Peyer's patch (tissue), 4 donors: ENCODE data around the gene SORCS3. TPM values are rescaled to one million over a fixed set of nuclear protein-coding genes. Genes with fewer than 3 reads are reported as not detected.

Experiments used
- DNase-seq, 3 donors: peaks; one replicate each; pipeline ENCODE4 v3.0.0-alpha.2; 2017 to 2019
- H3K27ac ChIP-seq, 4 donors: fragments of 200-600 bp; sonication (generic); one replicate each; pipeline ENCODE4 v1.5.1; 2016 to 2019
- H3K27me3 ChIP-seq, 2 donors: fragments of 200-600 bp; sonication (generic); one replicate each; pipeline ENCODE4 v1.5.1; 2019
- H3K36me3 ChIP-seq, 3 donors: fragments of 200-600 bp; sonication (generic); one replicate each; pipeline ENCODE4 v1.5.1; 2016 to 2019
- H3K4me1 ChIP-seq, 4 donors: fragments of 200-600 bp; sonication (generic); one replicate each; pipeline ENCODE4 v1.5.1; 2016 to 2019
- H3K4me3 ChIP-seq, 4 donors: fragments of 200-600 bp; sonication (generic); 1 replicate in 3 of 4; 2 replicates in 1 of 4; pipeline ENCODE4 v1.5.1; 2016 to 2019; ENCODE audit warnings: mild to moderate bottlenecking in 1 of 4
- H3K9me3 ChIP-seq, 4 donors: fragments of 200-600 bp; sonication (generic); one replicate each; pipeline ENCODE4 v1.5.1; 2016 to 2019; ENCODE audit warnings: mild to moderate bottlenecking in 1 of 4
- CTCF ChIP-seq, 6 experiments: fragments of 450-650 bp in 4 of 6; fragments of 200-600 bp in 2 of 6; sonication (generic) in 1 of 6; IDR thresholded peaks; one replicate each; pipeline ENCODE4 v1.5.1; 2017 to 2019; ENCODE audit warnings: antibody characterized with exemption in 6 of 6, mild to moderate bottlenecking in 3 of 6, moderate library complexity in 1 of 6
- POLR2A ChIP-seq, 2 donors: fragments of 450-650 bp; IDR thresholded peaks; one replicate each; pipeline ENCODE4 v1.5.1; 2017; ENCODE audit warnings: antibody characterized with exemption in 2 of 2, mild to moderate bottlenecking in 2 of 2, moderate library complexity in 2 of 2
- total RNA-seq, 4 donors: library from RNA; depleted of rRNA; stranded (reverse); fragments of >200 nt; gene quantifications; one replicate each; pipeline ENCODE4 v1.1.0, GENCODE V29; 2016

Gene SORCS3
- total RNA-seq, 4 donors from 2014 or later, result 0.27 to 0.66 TPM; not detected in 2

DNA sequence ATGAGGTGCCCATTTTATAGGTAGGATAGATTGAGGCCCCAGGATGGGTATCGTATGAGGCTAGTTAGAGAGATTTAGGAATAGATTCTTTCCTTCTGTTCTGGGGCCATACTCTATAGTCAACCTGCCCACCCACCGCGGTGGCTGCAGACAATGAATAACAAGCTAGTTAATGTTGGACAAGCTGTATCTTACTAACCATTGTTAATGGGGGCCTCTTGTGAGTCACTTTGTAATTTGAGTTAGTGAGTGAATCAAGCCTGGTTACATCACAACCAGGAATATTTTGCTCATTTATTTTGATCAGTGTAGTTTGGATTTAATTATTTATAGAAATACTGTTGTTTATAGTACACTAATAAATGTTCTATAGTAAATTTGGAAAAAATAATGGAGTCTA is 7.3 kb downstream of the SORCS3 start:
- H3K9me3 ChIP-seq, result no peaks in the 10 kb centered on the region
- TF ChIP-seq CTCF (IDR thresholded peaks at IDR 0.05) (no peak), POLR2A (IDR thresholded peaks at IDR 0.05) (no peak)
- no peaks in the 10 kb centered on the region for H3K27me3 ChIP-seq
- no peak overlapping the region for H3K27ac ChIP-seq
- no peak for DNase-seq
- no peaks in the 10 kb centered on the region for H3K36me3 ChIP-seq
- no peak overlapping the region for H3K4me3 ChIP-seq
- H3K4me1 ChIP-seq, result no peaks in the 10 kb centered on the region

DNA sequence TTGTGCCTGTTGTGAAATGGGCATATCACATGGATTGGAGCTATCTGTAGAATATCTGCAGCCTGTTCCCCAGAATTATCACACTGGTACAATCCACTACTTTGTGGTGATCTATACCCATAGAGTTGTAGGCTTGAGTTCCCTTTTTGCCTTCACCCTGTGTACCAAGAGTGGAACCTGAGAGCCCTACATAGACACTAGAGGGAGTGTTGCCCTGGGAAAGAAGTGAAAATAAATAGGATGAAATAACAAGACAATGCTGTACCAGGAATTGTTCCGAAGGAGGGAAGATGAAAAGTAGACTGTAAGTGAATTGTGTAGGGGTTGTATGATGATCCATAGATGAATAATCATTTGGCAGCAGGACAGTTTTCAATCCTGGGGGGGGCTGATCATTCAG is 9.0 kb downstream of the SORCS3 start:
- no peak for TF ChIP-seq POLR2A (IDR thresholded peaks at IDR 0.05)
- no peak for TF ChIP-seq CTCF (IDR thresholded peaks at IDR 0.05)
- Histone ChIP-seq H3K27ac (no peak overlapping the region), H3K36me3 (no peaks in the 10 kb centered on the region)

GRCh38 chr10:104650635-104651331 is 9.7 kb downstream of the SORCS3 start:
- DNase-seq, result no peak
- Histone ChIP-seq H3K4me1 (no peaks in the 10 kb centered on the region), H3K4me3 (no peak overlapping the region), H3K9me3 (no peaks in the 10 kb centered on the region), H3K27ac (no peak overlapping the region), H3K36me3 (no peaks in the 10 kb centered on the region), H3K27me3 (no peaks in the 10 kb centered on the region)
- no peak for TF ChIP-seq POLR2A (IDR thresholded peaks at IDR 0.05)
- TF ChIP-seq CTCF (IDR thresholded peaks at IDR 0.05), result no peak

More for the DNA sequence above, 9.0 kb downstream of the SORCS3 start:
- Histone ChIP-seq H3K4me1 (no peaks in the 10 kb centered on the region), H3K27me3 (no peaks in the 10 kb centered on the region), H3K4me3 (no peak overlapping the region), H3K9me3 (no peaks in the 10 kb centered on the region)
- DNase-seq, result no peak

- no peak for DNase-seq
- Histone ChIP-seq H3K4me3 (no peak overlapping the region), H3K4me1 (no peaks in the 10 kb centered on the region), H3K36me3 (no peaks in the 10 kb centered on the region), H3K9me3 (no peaks in the 10 kb centered on the region), H3K27ac (no peak overlapping the region), H3K27me3 (no peaks in the 10 kb centered on the region)
- TF ChIP-seq POLR2A (IDR thresholded peaks at IDR 0.05), result no peak
- TF ChIP-seq CTCF (IDR thresholded peaks at IDR 0.05), result no peak
Observed at GRCh38 chr10:104657036-104657435, 15.9 kb downstream of the SORCS3 start.

DNA sequence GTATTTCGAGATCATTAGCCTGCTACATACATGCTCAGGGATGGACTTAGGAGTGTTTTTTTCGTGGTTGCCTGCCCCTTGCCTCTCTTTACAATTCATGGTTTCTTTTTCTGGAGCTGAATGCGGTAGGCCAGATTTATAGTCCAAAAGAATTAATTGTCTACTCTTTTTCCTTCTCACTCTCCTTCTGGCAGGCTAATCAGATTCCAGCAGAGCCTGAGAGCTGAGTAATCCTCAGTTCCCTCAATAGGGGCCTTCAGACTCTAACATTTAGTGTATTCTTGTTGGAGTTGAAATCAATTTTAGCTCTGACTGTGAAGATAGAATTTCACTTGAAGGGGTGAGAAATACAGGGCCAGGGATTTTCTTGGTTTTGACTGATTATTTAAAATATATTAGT is 16.4 kb downstream of the SORCS3 start:
- Histone ChIP-seq H3K27me3 (no peaks in the 10 kb centered on the region), H3K4me3 (no peak overlapping the region), H3K9me3 (no peaks in the 10 kb centered on the region), H3K4me1 (no peaks in the 10 kb centered on the region), H3K36me3 (no peaks in the 10 kb centered on the region), H3K27ac (no peak overlapping the region)
- no peak for DNase-seq
- TF ChIP-seq POLR2A (IDR thresholded peaks at IDR 0.05), result no peak
- no peak for TF ChIP-seq CTCF (IDR thresholded peaks at IDR 0.05)

DNA sequence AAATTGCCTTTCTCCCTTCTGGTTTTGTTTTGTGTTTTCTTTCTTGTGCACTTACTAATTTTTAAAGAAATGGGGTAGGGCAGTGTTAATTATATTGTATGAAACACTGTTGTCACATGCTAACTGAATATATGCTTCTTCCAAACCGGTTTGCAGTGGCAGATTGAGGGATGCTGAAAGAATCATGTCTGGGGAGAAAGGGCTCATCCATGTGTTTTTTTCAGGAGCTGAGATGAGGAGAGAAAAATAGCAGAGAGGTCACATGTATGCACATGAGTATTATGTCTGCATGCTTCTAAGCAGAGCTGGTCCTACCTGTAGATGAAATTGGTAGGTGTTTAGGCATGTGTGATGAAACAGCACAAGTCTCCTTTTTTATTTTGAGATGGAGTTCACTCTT is 17.0 kb downstream of the SORCS3 start:
- no peak for TF ChIP-seq CTCF (IDR thresholded peaks at IDR 0.05)
- no peak for TF ChIP-seq POLR2A (IDR thresholded peaks at IDR 0.05)
- DNase-seq, result no peak
- Histone ChIP-seq H3K36me3 (no peaks in the 10 kb centered on the region), H3K27ac (no peak overlapping the region), H3K4me3 (no peak overlapping the region), H3K9me3 (no peaks in the 10 kb centered on the region), H3K27me3 (no peaks in the 10 kb centered on the region), H3K4me1 (no peaks in the 10 kb centered on the region)
